GM12873 (cell line): ENCODE measurements around the gene SOX5.

Experiments used
- TF ChIP-seq, protein P1 (sequence below): IDR thresholded peaks from 2 replicates; pipeline ENCODE4 v1.5.1; 2012; ENCODE audit warnings: low read depth, mild to moderate bottlenecking, moderate library complexity, low read length, control low read depth; ENCODE audit not compliant: insufficient read depth; ENCODE audit errors: missing control alignments

SOX5 gene

DNA sequence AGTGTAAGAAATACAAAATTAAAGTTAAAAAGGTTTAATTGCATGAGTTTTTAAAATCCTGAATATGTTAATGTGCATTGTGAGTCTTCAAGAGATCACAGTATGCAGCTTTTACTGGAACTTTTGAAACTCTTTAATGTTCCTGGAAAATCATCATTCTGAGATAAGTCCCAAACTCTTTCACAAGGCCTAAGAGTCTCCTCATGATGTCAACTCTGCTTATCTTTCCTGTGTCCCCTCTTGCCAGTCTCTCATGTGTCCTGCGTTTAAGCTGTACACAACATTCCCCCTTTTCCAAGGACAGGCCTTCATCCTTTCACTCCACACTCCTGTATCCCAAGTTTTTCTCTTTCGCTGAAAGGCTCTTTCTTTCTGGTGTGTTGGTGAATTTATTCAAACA, 380.1 kb downstream of the SOX5 start:
- TF ChIP-seq, protein P1, sequence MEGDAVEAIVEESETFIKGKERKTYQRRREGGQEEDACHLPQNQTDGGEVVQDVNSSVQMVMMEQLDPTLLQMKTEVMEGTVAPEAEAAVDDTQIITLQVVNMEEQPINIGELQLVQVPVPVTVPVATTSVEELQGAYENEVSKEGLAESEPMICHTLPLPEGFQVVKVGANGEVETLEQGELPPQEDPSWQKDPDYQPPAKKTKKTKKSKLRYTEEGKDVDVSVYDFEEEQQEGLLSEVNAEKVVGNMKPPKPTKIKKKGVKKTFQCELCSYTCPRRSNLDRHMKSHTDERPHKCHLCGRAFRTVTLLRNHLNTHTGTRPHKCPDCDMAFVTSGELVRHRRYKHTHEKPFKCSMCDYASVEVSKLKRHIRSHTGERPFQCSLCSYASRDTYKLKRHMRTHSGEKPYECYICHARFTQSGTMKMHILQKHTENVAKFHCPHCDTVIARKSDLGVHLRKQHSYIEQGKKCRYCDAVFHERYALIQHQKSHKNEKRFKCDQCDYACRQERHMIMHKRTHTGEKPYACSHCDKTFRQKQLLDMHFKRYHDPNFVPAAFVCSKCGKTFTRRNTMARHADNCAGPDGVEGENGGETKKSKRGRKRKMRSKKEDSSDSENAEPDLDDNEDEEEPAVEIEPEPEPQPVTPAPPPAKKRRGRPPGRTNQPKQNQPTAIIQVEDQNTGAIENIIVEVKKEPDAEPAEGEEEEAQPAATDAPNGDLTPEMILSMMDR, result no peak

DNA sequence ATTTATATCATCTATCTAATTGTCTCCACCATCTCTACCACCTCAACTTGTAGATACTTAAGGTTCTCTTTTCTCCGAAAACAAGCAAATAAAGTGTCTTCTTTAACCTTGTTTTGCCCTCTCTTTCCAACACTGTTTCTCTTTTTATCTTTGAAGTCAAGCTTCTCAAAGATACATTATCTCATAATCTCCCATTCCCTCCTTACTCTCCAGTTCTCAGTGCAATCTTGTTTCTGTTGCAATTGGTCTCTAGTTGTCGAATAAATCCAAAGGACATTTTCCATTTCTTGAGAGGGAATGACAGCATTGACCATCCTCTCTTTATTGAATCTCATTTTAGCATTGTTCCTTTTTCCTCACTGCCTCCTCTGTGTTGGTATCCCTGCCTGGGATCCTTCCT, 383.3 kb downstream of the SOX5 start:
- TF ChIP-seq, protein P1, result no peak

DNA sequence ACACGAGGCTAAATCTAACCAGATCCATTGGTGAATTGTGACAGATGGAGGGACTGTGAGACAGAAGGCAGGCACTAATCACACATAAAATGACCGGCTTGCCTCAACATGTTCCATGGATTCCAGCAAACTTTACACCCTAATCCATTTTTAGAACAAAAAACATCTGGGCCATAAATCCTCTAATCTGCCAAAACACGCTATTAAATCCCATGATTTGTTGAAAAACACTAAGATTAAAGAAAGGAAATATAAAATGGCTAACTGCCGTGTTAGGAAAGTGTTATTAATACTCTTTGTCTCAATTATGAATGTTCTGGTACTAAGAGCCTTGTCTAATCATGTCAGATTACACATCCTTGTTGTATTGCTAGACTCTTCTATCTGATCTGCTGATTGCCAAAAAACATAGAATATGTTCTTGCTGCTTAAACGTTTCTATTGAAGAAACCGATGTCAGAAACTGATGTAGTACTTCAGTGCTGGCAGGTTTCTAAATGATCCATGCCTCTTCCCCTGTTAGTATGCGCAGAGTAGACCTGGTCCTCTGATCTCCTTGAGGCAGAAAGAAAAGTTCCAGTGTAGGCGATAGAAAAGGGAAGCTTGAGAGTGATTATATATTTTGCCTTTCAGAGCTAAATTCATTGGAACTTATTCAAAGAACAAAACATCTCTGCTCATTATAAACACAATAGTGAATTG, 384.9 kb downstream of the SOX5 start:
- TF ChIP-seq, protein P1, result no peak

DNA sequence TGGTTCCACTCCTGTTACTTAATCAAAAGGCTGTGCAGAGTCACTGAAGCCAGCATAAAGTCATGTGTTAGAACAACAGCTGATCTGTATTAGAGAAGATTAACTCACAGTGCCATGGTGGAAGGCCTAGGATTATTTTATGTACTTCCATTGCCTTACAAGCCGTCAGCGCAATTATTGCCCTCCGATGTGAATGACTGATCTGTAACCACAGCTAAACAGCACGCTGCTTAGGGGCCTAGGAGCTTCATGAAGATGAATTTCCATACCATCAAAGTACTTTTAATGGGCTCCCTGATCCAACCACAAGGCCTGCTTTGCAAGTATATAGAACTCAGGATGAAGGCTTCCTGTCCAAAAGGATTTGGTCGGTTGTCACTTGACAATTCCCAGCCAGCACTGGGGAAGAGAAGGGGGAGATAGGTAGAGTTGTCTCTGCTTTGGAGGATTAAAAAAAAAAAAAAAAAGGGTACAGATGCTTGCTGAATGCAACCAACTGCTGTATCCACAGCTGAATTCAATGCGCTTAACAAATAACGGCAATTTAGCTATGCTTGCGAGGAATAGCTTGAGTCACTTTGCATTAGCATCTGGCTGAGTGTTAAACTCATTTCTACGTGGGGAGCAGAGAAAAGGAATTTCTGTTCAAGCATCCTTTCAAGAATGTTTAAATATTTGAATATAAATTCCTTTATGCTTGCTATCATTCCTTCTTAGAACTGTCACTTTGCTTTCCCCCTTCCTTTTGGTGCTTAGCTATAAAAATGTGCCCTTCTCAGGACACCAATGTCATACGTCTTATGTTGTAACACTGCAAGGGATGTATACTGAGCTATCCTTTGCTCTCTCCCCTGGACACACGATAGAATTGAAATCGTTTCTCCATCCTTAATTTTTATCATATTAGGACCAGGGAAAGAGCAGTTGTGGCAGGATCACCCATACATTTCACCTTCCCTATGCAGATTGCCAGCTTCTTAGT, 387.8 kb downstream of the SOX5 start:
- TF ChIP-seq, protein P1, result no peak

DNA sequence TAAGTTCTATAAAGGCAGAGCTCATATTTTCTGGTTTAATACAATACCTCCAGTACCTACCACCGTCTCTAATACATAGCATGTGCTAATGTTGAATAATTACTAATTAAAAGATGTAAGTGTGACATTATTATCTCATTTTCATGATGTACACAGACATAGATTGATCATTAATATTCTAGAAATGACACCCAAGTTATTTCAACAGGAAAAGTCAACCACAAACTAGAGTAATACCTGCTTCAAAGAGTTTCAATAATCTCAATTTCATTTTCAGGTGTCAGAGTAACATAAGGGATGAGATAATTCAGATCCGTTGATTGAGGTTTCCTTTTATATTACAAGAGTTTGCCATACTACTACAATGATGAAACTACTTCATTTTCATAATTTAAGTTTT, 388.9 kb downstream of the SOX5 start:
- TF ChIP-seq, protein P1, result no peak

DNA sequence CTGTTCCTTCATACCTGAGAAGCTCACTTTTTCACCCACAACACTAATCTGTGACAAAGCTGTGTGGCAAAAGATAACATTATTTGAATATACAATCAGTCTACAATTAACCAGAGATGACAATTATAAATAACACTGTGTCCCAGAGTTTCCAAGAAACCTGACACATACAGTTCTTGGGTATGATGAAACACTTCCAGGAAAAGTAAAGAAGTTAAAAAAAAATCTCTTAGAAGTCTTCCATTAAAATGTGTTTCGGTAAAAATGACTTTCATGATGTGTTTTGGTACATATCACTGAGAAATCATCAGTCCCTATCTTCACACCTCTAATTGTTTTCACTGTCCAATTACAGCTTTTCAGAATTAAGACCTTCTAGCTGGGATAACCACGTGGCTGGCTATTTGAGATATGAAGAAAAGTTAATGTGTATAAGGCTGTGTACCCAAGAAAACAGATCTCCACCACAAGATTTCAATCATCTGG, 390.2 kb downstream of the SOX5 start:
- TF ChIP-seq, protein P1, result no peak

DNA sequence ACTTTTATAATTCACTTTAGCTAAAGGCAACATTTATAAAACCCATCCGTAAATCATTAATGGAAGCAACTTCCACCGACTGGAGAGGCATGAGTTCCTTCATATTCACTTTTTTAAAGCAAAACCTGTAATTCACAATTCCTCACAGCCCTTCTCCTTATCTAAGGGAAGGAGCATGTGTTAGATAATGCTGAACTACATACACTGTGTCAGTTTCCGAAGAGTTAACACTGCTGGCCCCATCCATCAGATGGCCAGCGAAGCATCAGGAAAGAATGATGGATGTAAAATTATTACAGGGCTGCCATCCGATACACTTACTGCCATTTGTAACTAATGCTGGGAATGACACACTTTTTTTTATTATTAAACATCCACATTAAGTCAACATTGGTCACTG, 392.8 kb downstream of the SOX5 start:
- TF ChIP-seq, protein P1, result no peak
